B cell (primary cell): ENCODE measurements around the gene RPH3AL. TPM values are rescaled to one million over a fixed set of nuclear protein-coding genes. Genes with fewer than 3 reads are reported as not detected.

Source experiments
- ATAC-seq: fragments of 200-7000 bp; cut with Tn5 transposase; one replicate; pipeline ENCODE4 v1.10.0; 2021; ENCODE audit warnings: low read depth, mild to moderate bottlenecking, moderate number of reproducible peaks, moderate library complexity
- CTCF ChIA-PET: fragments of 350-600 bp; sonication (Branson Sonifier 250); formaldehyde crosslinking; loops from one replicate; lab custom pipeline; 2021; ENCODE audit warnings: antibody characterized with exemption, inconsistent platforms; lab: Charles Lee
- POLR2A ChIA-PET: fragments of 350-600 bp; sonication (Branson Sonifier 250); formaldehyde crosslinking; loops from one replicate; lab custom pipeline; 2021; ENCODE audit warnings: antibody characterized with exemption; lab: Charles Lee
- DNase-seq: peaks from one replicate; pipeline ENCODE4 v3.0.0; 2013
- H2AFZ ChIP-seq: 2 replicates; pipeline ENCODE4 v1.6.1; 2012; ENCODE audit warnings: mild to moderate bottlenecking, low read depth, low read length; ENCODE audit not compliant: insufficient read depth, poor library complexity, severe bottlenecking
- H3K27ac ChIP-seq, 2 donors: 1 replicate in 1 of 2; 2 replicates in 1 of 2; pipeline ENCODE4 v1.5.1; 2012 to 2013; ENCODE audit warnings: low read length in 2 of 2, mild to moderate bottlenecking in 2 of 2, moderate library complexity in 1 of 2
- H3K27me3 ChIP-seq, 4 experiments: fragments of 200-600 bp in 1 of 4; sonication (generic) in 1 of 4; replicated peaks in 1 of 4; 1 replicate in 2 of 4; 2 replicates in 2 of 4; pipeline versions ENCODE4 v1.6.1 to v1.7.0; 2013 to 2016; ENCODE audit warnings: low read length in 3 of 4, mild to moderate bottlenecking in 2 of 4, mixed read lengths in 1 of 4, moderate library complexity in 1 of 4; ENCODE audit not compliant: insufficient read depth in 4 of 4, control insufficient read depth in 3 of 4; ENCODE audit errors: control extremely low read depth in 1 of 4
- H3K36me3 ChIP-seq, 2 experiments: replicated peaks in 1 of 2; 1 replicate in 1 of 2; 2 replicates in 1 of 2; pipeline versions ENCODE4 v1.6.1 to v1.7.1; 2013; ENCODE audit warnings: low read length in 1 of 2; ENCODE audit not compliant: insufficient read depth in 2 of 2, control insufficient read depth in 1 of 2; ENCODE audit errors: control extremely low read depth in 1 of 2, extremely low read depth in 1 of 2
- H3K4me1 ChIP-seq, 2 donors: fragments of 200-600 bp in 1 of 2; sonication (generic) in 1 of 2; 1 replicate in 1 of 2; 2 replicates in 1 of 2; pipeline versions ENCODE4 v1.5.1 to v1.6.1; 2013 to 2017; ENCODE audit warnings: low read length in 2 of 2; ENCODE audit not compliant: control insufficient read depth in 2 of 2, insufficient read depth in 2 of 2
- H3K4me2 ChIP-seq: replicated peaks from 2 replicates; pipeline ENCODE3; 2012; ENCODE audit warnings: mild to moderate bottlenecking, low read depth, low read length; ENCODE audit not compliant: poor library complexity, severe bottlenecking
- H3K4me3 ChIP-seq, 5 experiments: fragments of 200-600 bp in 1 of 5; sonication (generic) in 1 of 5; 1 replicate in 3 of 5; 2 replicates in 2 of 5; pipeline versions ENCODE4 v1.5.1 to v1.7.0; 2011 to 2016; ENCODE audit warnings: low read length in 4 of 5, mild to moderate bottlenecking in 4 of 5, low read depth in 2 of 5, control low read depth in 1 of 5, moderate library complexity in 1 of 5; ENCODE audit not compliant: insufficient read depth in 1 of 5; ENCODE audit errors: control extremely low read depth in 1 of 5, extremely low read depth in 1 of 5
- H3K79me2 ChIP-seq: fragments of 200-600 bp; sonication (generic); one replicate; pipeline ENCODE4 v1.6.0; 2016; ENCODE audit warnings: low read length; ENCODE audit not compliant: control insufficient read depth, insufficient read depth
- H3K9ac ChIP-seq: fragments of 200-600 bp; sonication (generic); 2 replicates; pipeline ENCODE4 v1.6.1; 2017; ENCODE audit warnings: mild to moderate bottlenecking, low read length, moderate library complexity
- H3K9me3 ChIP-seq, 3 donors: one replicate each; pipeline versions ENCODE4 v1.6.1 to v1.7.1; 2013; ENCODE audit warnings: low read length in 2 of 3; ENCODE audit not compliant: control insufficient read depth in 2 of 3, insufficient read depth in 1 of 3; ENCODE audit errors: control extremely low read depth in 1 of 3
- H4K20me1 ChIP-seq: 2 replicates; pipeline ENCODE4 v1.6.0; 2012; ENCODE audit warnings: mild to moderate bottlenecking, low read length; ENCODE audit not compliant: insufficient read depth, control insufficient read depth, poor library complexity, severe bottlenecking
- H3K27ac Mint-ChIP-seq: one replicate; pipeline ENCODE4 v1.8.0; 2021; ENCODE audit warnings: mixed read lengths
- H3K27me3 Mint-ChIP-seq: one replicate; pipeline ENCODE4 v1.8.0; 2021; ENCODE audit warnings: mixed read lengths
- H3K4me1 Mint-ChIP-seq: one replicate; pipeline ENCODE4 v1.8.0; 2021; ENCODE audit warnings: mixed read lengths
- H3K4me3 Mint-ChIP-seq: one replicate; pipeline ENCODE4 v1.8.0; 2021; ENCODE audit warnings: mixed read lengths
- H3K9me3 Mint-ChIP-seq: one replicate; pipeline ENCODE4 v1.8.0; 2022; ENCODE audit warnings: mixed read lengths; ENCODE audit not compliant: insufficient read depth
- EZH2 ChIP-seq: IDR thresholded peaks from 2 replicates; pipeline ENCODE4 v1.6.1; 2012; ENCODE audit warnings: borderline replicate concordance, low read depth, mild to moderate bottlenecking, moderate library complexity, low read length; ENCODE audit not compliant: insufficient read depth, poor library complexity, severe bottlenecking
- WGBS: methylation state at CpG from one replicate; pipeline ENCODE4 v1.1.5; 2013; ENCODE audit warnings: missing lambda C conversion rate; ENCODE audit not compliant: insufficient coverage; 5-methylcytosine and 5-hydroxymethylcytosine counted together
- intact Hi-C: fragments of 100-400 bp; cut with micrococcal nuclease; formaldehyde crosslinking; loops from one replicate; pipeline ENCODE4 v1.10.0; 2022
- polyA plus RNA-seq: library from polyadenylated mRNA; depleted of rRNA; stranded (reverse); fragments of >200 nt; gene quantifications from 2 replicates; pipeline ENCODE4 v1.2.3, GENCODE V29; 2012
- total RNA-seq, 2 donors: library from RNA; stranded (reverse); fragments of 120-200 nt in 1 of 2; gene quantifications; 1 replicate in 1 of 2; 2 replicates in 1 of 2; pipeline versions ENCODE4 v1.2.3 to v1.2.4, GENCODE V29; 2013 to 2022
- TF ChIP-seq, protein P1 (sequence below): fragments of 200-600 bp; IDR thresholded peaks from one replicate; pipeline ENCODE4 v1.8.0; 2022; ENCODE audit warnings: antibody characterized with exemption, mild to moderate bottlenecking

Gene RPH3AL
- total and polyA plus RNA-seq, 2 donors (not counting 1 experiment from before 2014, with no cell fraction given), result 10.8 to 13.3 TPM

DNA sequence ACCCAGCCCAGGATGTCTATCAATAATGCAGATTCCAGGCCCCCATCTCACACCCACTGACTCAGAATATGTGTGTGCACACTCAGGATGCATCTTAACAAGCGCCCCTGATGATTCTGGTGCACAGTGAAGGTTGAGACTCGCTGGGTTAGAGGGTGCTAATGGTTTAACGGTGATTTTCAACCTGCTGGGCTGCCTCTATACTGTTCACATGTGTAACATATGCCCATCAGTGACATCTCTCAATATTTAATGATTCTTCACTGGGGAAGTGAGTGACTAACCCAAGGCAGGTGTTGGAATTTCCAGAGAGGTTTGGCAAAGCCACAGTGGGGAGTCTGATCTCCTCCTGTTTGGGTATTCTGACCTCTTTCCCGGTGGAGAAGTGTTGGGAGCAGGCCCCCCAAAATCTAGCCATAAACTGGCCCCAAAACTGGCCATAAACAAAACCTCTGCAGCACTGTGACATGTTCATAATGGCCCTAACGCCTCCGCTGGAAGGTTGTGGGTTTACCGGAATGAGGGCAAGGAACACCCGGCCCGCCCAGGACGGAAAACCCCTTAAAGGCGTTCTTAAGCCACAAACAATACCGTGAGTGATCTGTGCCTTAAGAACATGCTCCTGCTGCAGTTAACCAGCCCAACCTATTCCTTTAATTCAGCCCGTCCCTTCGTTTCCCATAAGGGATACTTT, 167.0 kb downstream of the RPH3AL start:
- POLR2A ChIA-PET, result no interaction called here
- no peaks in the 10 kb centered on the region for H3K9me3 Mint-ChIP-seq
- Histone ChIP-seq H3K27ac (no peak overlapping the region), H3K27me3 (peaks cover 0 to 26% (median 2%) of the 10 kb centered on the region in 4 experiments), H3K79me2 (no peaks in the 10 kb centered on the region), H3K36me3 (no peaks in the 10 kb centered on the region), H3K9me3 (no peaks in the 10 kb centered on the region), H3K4me1 (no peaks in the 10 kb centered on the region), H3K4me3 (no peak overlapping the region), H4K20me1 (no peaks in the 10 kb centered on the region), H3K9ac (no peak overlapping the region), H2AFZ (no peak overlapping the region), H3K4me2 (no peak overlapping the region)
- H3K4me1 Mint-ChIP-seq, result peaks cover 5% of the 10 kb centered on the region
- H3K4me3 Mint-ChIP-seq, result no peak overlapping the region
- intact Hi-C loops, result no loop called here
- TF ChIP-seq EZH2, result no peak
- TF ChIP-seq, protein P1, sequence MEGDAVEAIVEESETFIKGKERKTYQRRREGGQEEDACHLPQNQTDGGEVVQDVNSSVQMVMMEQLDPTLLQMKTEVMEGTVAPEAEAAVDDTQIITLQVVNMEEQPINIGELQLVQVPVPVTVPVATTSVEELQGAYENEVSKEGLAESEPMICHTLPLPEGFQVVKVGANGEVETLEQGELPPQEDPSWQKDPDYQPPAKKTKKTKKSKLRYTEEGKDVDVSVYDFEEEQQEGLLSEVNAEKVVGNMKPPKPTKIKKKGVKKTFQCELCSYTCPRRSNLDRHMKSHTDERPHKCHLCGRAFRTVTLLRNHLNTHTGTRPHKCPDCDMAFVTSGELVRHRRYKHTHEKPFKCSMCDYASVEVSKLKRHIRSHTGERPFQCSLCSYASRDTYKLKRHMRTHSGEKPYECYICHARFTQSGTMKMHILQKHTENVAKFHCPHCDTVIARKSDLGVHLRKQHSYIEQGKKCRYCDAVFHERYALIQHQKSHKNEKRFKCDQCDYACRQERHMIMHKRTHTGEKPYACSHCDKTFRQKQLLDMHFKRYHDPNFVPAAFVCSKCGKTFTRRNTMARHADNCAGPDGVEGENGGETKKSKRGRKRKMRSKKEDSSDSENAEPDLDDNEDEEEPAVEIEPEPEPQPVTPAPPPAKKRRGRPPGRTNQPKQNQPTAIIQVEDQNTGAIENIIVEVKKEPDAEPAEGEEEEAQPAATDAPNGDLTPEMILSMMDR, result no peak
- WGBS, result 68% methylated on average over 7 of the region's 14 CpGs
- DNase-seq (no peak), ATAC-seq (no peak)
- H3K27ac Mint-ChIP-seq, result no peak overlapping the region
- H3K27me3 Mint-ChIP-seq, result peaks cover 45% of the 10 kb centered on the region
- CTCF ChIA-PET, result no interaction called here

DNA sequence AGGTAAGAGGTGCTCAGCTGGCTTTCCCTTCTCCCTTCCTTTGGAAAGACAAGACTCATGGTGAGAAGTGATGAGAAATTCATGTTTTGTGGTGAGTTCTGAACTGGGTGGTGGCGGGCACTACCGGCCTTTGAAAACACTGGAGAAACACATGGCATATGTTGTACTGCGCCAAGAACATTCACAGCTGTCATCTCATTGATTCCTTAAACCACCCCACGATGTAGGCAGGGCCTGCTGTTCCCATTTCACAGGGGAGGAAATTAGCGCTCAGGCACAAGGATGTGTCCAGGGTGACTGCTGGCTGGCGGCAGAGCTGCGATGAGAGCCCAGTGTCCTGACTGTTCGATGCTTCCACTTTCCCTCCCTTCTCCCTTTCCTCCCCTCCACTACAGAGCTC, 169.6 kb downstream of the RPH3AL start:
- intact Hi-C loops, result no loop called here
- DNase-seq, result no peak

More for the DNA sequence above, 169.6 kb downstream of the RPH3AL start:
- H3K4me1 Mint-ChIP-seq, result peaks cover 5% of the 10 kb centered on the region
- Histone ChIP-seq H3K36me3 (no peaks in the 10 kb centered on the region), H3K4me3 (no peak overlapping the region), H3K9me3 (no peaks in the 10 kb centered on the region), H3K27ac (no peak overlapping the region), H2AFZ (no peak overlapping the region), H3K79me2 (no peaks in the 10 kb centered on the region), H3K4me1 (no peaks in the 10 kb centered on the region), H4K20me1 (no peaks in the 10 kb centered on the region), H3K4me2 (no peak overlapping the region), H3K9ac (no peak overlapping the region), H3K27me3 (peaks cover 0 to 44% (median 7%) of the 10 kb centered on the region in 4 experiments)
- POLR2A ChIA-PET, result no interaction called here
- no peak for TF ChIP-seq EZH2
- TF ChIP-seq, protein P1, result no peak
- CTCF ChIA-PET, result no interaction called here
- no peak overlapping the region for H3K27ac Mint-ChIP-seq
- H3K9me3 Mint-ChIP-seq, result no peaks in the 10 kb centered on the region
- no peak for ATAC-seq
- WGBS, result 97% methylated on average over 6 of the region's 8 CpGs
- H3K4me3 Mint-ChIP-seq, result no peak overlapping the region
- H3K27me3 Mint-ChIP-seq, result peaks cover 50% of the 10 kb centered on the region
